Gastrocnemius medialis (tissue), 4 donors: ENCODE results near the gene PACSIN2.

ENCODE experiments used
- POLR2A ChIP-seq, 2 donors: fragments of 450-650 bp; IDR thresholded peaks; one replicate each; pipeline ENCODE4 v1.6.1; 2017; ENCODE audit warnings: antibody characterized with exemption in 2 of 2, mild to moderate bottlenecking in 2 of 2, moderate library complexity in 2 of 2
- TF ChIP-seq, protein P1 (sequence below), 5 experiments: fragments of 450-650 bp in 3 of 5; fragments of 200-600 bp in 2 of 5; sonication (generic) in 2 of 5; IDR thresholded peaks in 4 of 5; conservative IDR thresholded peaks in 1 of 5; 1 replicate in 4 of 5; 2 replicates in 1 of 5; pipeline ENCODE4 v1.5.1; 2016 to 2019; ENCODE audit warnings: antibody characterized with exemption in 5 of 5, mild to moderate bottlenecking in 3 of 5, moderate library complexity in 3 of 5

DNA sequence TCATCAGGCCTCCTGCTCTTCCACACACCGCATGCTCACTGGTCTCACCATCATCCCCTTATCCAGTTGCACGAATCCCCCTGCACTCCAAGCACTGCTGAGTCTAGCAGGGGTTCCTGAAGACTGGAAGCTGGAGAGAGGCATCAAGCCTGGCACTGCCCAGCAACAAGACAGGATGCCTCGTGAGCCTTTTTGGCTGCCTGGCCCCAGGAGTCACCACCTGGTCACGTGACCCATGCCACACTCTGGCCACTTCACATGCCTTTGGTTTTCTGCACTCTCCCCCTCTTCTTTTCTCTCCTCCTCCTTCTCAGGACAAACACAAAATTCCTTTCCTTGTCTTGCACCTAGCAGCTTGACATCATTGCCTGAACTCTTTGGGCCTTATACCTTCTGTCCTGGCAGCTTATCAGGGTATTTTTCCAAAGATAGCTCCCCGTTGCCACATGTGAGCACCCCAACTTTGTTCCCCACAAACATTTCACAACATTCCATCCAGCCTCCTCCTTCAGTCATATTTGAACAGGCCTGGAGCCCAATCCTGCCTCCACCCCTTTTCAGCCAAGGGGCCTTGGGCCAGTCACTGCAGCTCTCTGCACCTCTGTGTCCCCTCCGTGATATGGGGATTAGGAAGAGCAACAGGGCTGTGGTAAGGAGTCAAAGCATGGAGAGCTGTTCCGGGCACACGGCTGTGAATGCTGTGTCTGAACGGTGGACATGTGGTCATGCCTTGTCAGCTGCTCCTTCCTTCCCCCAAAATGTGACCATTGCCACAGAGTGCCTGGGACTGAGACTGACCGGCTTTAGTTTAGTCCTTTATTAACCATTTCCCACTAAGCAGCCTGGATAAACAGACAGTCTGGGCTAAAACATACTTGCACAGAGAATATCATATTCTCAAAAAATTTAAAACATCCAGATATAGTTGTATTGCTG lies 2.8 kb upstream of the PACSIN2 start:
- TF ChIP-seq, protein P1, sequence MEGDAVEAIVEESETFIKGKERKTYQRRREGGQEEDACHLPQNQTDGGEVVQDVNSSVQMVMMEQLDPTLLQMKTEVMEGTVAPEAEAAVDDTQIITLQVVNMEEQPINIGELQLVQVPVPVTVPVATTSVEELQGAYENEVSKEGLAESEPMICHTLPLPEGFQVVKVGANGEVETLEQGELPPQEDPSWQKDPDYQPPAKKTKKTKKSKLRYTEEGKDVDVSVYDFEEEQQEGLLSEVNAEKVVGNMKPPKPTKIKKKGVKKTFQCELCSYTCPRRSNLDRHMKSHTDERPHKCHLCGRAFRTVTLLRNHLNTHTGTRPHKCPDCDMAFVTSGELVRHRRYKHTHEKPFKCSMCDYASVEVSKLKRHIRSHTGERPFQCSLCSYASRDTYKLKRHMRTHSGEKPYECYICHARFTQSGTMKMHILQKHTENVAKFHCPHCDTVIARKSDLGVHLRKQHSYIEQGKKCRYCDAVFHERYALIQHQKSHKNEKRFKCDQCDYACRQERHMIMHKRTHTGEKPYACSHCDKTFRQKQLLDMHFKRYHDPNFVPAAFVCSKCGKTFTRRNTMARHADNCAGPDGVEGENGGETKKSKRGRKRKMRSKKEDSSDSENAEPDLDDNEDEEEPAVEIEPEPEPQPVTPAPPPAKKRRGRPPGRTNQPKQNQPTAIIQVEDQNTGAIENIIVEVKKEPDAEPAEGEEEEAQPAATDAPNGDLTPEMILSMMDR (IDR thresholded peaks at IDR 0.05 in 4 of 5, conservative IDR thresholded peaks at IDR 0.05 in 1 of 5) = no peak
- TF ChIP-seq POLR2A (IDR thresholded peaks at IDR 0.05) = no peak
